Stomach (tissue), 9 donors: ENCODE measurements around the gene CUL5. TPM values are rescaled to one million over a fixed set of nuclear protein-coding genes. Genes with fewer than 3 reads are reported as not detected.
"Not testable (repeated sequence)": the region's sequence is repeated elsewhere in the genome, so short reads cannot be mapped to it uniquely, and the experiment has no call there.

ENCODE experiments used
- DNase-seq, 2 donors: peaks; one replicate each; pipeline versions ENCODE4 v3.0.0 to v3.0.0-alpha.2; 2013 to 2019
- H3K27ac ChIP-seq, 5 donors: fragments of 200-600 bp in 4 of 5; sonication (generic) in 4 of 5; one replicate each; pipeline ENCODE4 v1.5.1; 2013 to 2019; ENCODE audit warnings: mild to moderate bottlenecking in 1 of 5, moderate library complexity in 1 of 5
- H3K27me3 ChIP-seq, 3 donors: fragments of 200-600 bp; sonication (generic); one replicate each; pipeline ENCODE4 v1.5.1; 2017 to 2019; ENCODE audit warnings: mixed run types in 1 of 3
- H3K36me3 ChIP-seq, 4 donors: fragments of 200-600 bp; sonication (generic); 1 replicate in 3 of 4; 2 replicates in 1 of 4; pipeline ENCODE4 v1.5.1; 2016 to 2019
- H3K4me1 ChIP-seq, 4 donors: fragments of 200-600 bp; sonication (generic); one replicate each; pipeline ENCODE4 v1.5.1; 2016 to 2019
- H3K4me3 ChIP-seq, 4 donors: fragments of 200-600 bp; sonication (generic) in 3 of 4; one replicate each; pipeline ENCODE4 v1.5.1; 2016 to 2019; ENCODE audit warnings: mild to moderate bottlenecking in 1 of 4
- H3K9me3 ChIP-seq, 4 donors: fragments of 200-600 bp; sonication (generic); one replicate each; pipeline ENCODE4 v1.5.1; 2016 to 2019
- CTCF ChIP-seq, 7 experiments: fragments of 450-650 bp in 4 of 7; fragments of 200-600 bp in 3 of 7; sonication (generic) in 3 of 7; IDR thresholded peaks; one replicate each; pipeline ENCODE4 v1.5.1; 2016 to 2019; ENCODE audit warnings: antibody characterized with exemption in 7 of 7, control low read depth in 2 of 7, mild to moderate bottlenecking in 1 of 7
- EP300 ChIP-seq: sonication (generic); formaldehyde crosslinking; IDR thresholded peaks from one replicate; pipeline ENCODE4 v1.6.1; 2017; ENCODE audit warnings: antibody characterized with exemption
- POLR2A ChIP-seq, 4 donors: fragments of 450-650 bp; IDR thresholded peaks; one replicate each; pipeline ENCODE4 v1.6.1; 2016; ENCODE audit warnings: antibody characterized with exemption in 4 of 4, control low read depth in 2 of 4, mild to moderate bottlenecking in 1 of 4, moderate library complexity in 1 of 4
- POLR2AphosphoS5 ChIP-seq, 3 donors: sonication (generic); formaldehyde crosslinking; IDR thresholded peaks; one replicate each; pipeline ENCODE4 v1.6.1; 2016; ENCODE audit warnings: antibody characterized with exemption in 3 of 3
- WGBS, 5 donors: extraction: QIAGEN DNeasy Blood & Tissue Kit in 3 of 5; methylation state at CpG; one replicate each; pipeline versions ENCODE4 v1.1.5 to v1.1.7; 2013 to 2018; 5-methylcytosine and 5-hydroxymethylcytosine counted together
- intact Hi-C: fragments of 100-400 bp; cut with DNase I; formaldehyde crosslinking; loops from one replicate; pipeline ENCODE4 v1.15.1; 2023; ENCODE audit warnings: low total_unique reads
- polyA plus RNA-seq, 3 donors: library from polyadenylated mRNA; stranded (reverse); fragments of 200-250 nt; gene quantifications; one replicate each; pipeline ENCODE4 v1.2.3, GENCODE V29; 2013
- total RNA-seq, 5 donors: library from RNA; depleted of rRNA; stranded (reverse); fragments of >200 nt; gene quantifications; one replicate each; pipeline versions ENCODE4 v1.1.0 to v1.2.3, GENCODE V29; 2014 to 2016
- donor health status: healthy with polysubstance abuse.
- donor health status: Bipolar disorder and iron deficiency.
- donor health status: healthy.

Gene CUL5
- total and polyA plus RNA-seq, 8 donors: 5.0 to 98.0 (median 27.6) TPM

GRCh38 chr11:108025387-108026080 is 16.8 kb downstream of the CUL5 start:
- Histone ChIP-seq H3K4me1 (peaks cover 0 to 59% (median 21%) of the 10 kb centered on the region in 4 donors), H3K27ac (peak overlapping the region in 2 of 5 donors; percentile 33 to 45), H3K9me3 (no peaks in the 10 kb centered on the region), H3K36me3 (no peaks in the 10 kb centered on the region), H3K4me3 (no peak overlapping the region), H3K27me3 (no peaks in the 10 kb centered on the region)
- WGBS, 5 donors: 54 to 80% (median 65%) methylated on average over 5 of the region's 5 CpGs
- intact Hi-C loops: no loop called here
- no peak for TF ChIP-seq POLR2AphosphoS5 (IDR thresholded peaks at IDR 0.05)
- no peak for TF ChIP-seq POLR2A (IDR thresholded peaks at IDR 0.05)
- TF ChIP-seq EP300: no peak
- no peak for TF ChIP-seq CTCF (IDR thresholded peaks at IDR 0.05)
- DNase-seq: peak in 1 of 2 donors; percentile 44

DNA sequence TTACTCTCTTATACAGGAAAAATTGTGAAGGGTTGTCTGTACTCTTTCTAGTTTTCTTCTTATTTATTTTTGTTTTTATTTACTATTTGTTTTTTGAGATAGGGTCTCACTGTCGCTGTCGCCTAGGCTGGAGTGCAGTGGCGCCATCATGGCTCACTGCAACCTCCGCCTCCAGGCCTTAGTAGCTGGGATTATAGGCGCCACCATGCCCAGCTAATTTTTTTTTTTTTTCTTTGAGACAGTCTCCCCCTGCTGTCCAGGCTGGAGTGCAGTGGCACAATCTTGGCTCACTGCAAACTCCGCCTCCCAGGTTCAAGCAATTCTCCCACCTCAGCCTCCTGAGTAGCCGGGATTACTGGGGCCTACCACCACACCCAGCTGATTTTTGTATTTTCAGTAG is 18.4 kb downstream of the CUL5 start:
- intact Hi-C loops: no loop called here
- Histone ChIP-seq H3K36me3 (no peaks in the 10 kb centered on the region), H3K4me3 (no peak overlapping the region), H3K27ac (no peak overlapping the region), H3K27me3 (no peaks in the 10 kb centered on the region), H3K4me1 (peaks cover 0 to 47% (median 21%) of the 10 kb centered on the region in 4 donors), H3K9me3 (no peaks in the 10 kb centered on the region)
- TF ChIP-seq EP300 (no peak), CTCF (IDR thresholded peaks at IDR 0.05) (no peak)
- DNase-seq: no peak
- 98 to 99% (median 98%) methylated on average over 7 of the region's 7 CpGs for WGBS, 5 donors

DNA sequence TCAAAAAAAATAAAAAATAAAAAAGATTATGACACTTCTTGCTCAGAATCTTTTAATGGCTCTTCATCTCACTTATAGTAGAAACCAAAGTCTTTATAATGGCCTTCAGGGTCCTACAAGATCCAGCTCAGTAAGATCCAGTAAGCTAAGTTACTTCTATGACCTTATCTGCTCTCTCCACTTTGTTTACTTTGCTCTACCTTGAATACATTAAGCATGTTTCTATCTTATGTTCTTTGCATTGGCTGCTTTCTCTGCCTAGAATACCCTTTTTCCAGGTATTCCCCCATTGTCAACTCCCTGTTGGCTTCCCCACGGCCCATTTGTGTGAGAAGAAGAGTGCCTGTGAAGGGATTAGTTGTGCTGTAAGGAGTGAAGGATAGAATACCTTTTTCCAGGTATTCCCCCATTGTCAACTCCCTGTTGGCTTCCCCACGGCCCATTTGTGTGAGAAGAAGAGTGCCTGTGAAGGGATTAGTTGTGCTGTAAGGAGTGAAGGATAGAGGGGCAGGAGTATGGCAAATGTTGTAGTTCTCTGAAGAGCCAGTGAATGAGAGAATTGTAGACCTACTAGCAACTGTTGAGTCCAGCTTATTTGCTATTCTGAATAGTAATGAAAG is 20.2 kb downstream of the CUL5 start:
- H3K4me3 ChIP-seq, H3K9me3 ChIP-seq, intact Hi-C loops, H3K36me3 ChIP-seq, H3K27me3 ChIP-seq, H3K27ac ChIP-seq, DNase-seq: not testable (repeated sequence)
- H3K4me1 ChIP-seq: peaks cover 0 to 42% (median 22%) of the 10 kb centered on the region in 4 donors
- WGBS, 5 donors: 49 to 74% (median 58%) methylated on average over 2 of the region's 2 CpGs

- H3K9me3 ChIP-seq, H3K27me3 ChIP-seq, DNase-seq, intact Hi-C loops, H3K27ac ChIP-seq, H3K4me3 ChIP-seq: not testable (repeated sequence)
- Histone ChIP-seq H3K36me3 (peaks cover 12 to 33% (median 25%) of the 10 kb centered on the region in 4 donors), H3K4me1 (peaks cover 0 to 24% (median 8%) of the 10 kb centered on the region in 4 donors)
- 95 to 99% (median 97%) methylated on average over 2 of the region's 2 CpGs for WGBS, 5 donors
Measured at GRCh38 chr11:108031604-108032003, 22.9 kb downstream of the CUL5 start.

GRCh38 chr11:108032800-108033199 is 24.1 kb downstream of the CUL5 start:
- TF ChIP-seq CTCF (IDR thresholded peaks at IDR 0.05): no peak
- no peak for TF ChIP-seq POLR2A (IDR thresholded peaks at IDR 0.05)
- TF ChIP-seq EP300: no peak
- TF ChIP-seq POLR2AphosphoS5 (IDR thresholded peaks at IDR 0.05): no peak
- no peak for DNase-seq
- H3K27ac ChIP-seq: no peak overlapping the region
- H3K9me3 ChIP-seq: no peaks in the 10 kb centered on the region
- H3K36me3 ChIP-seq: peaks cover 12 to 42% (median 33%) of the 10 kb centered on the region in 4 donors
- 86 to 95% (median 91%) methylated on average over 1 of the region's 1 CpG for whole genome bisulfite sequencing, 5 donors
- no peak overlapping the region for H3K4me3 ChIP-seq
- intact Hi-C loops: no loop called here
- no peaks in the 10 kb centered on the region for H3K27me3 ChIP-seq
- H3K4me1 ChIP-seq: peaks cover 0 to 28% (median 12%) of the 10 kb centered on the region in 4 donors
